Transverse colon (tissue), 3 donors: Measurements from ENCODE around the gene C9orf152.

ENCODE experiments used
- POLR2A ChIP-seq: fragments of 450-650 bp; IDR thresholded peaks from one replicate; pipeline ENCODE4 v1.6.1; 2016; ENCODE audit warnings: antibody characterized with exemption, mild to moderate bottlenecking, moderate library complexity
- TF ChIP-seq, protein P1 (sequence below), 5 experiments: fragments of 200-600 bp in 3 of 5; fragments of 450-650 bp in 2 of 5; sonication (generic) in 3 of 5; IDR thresholded peaks; 1 replicate in 2 of 5; 2 replicates in 3 of 5; pipeline ENCODE4 v1.5.1; 2016 to 2017; ENCODE audit warnings: antibody characterized with exemption in 5 of 5, inconsistent platforms in 3 of 5, mild to moderate bottlenecking in 2 of 5, moderate library complexity in 1 of 5

- no peak for TF ChIP-seq POLR2A
- TF ChIP-seq, protein P1, sequence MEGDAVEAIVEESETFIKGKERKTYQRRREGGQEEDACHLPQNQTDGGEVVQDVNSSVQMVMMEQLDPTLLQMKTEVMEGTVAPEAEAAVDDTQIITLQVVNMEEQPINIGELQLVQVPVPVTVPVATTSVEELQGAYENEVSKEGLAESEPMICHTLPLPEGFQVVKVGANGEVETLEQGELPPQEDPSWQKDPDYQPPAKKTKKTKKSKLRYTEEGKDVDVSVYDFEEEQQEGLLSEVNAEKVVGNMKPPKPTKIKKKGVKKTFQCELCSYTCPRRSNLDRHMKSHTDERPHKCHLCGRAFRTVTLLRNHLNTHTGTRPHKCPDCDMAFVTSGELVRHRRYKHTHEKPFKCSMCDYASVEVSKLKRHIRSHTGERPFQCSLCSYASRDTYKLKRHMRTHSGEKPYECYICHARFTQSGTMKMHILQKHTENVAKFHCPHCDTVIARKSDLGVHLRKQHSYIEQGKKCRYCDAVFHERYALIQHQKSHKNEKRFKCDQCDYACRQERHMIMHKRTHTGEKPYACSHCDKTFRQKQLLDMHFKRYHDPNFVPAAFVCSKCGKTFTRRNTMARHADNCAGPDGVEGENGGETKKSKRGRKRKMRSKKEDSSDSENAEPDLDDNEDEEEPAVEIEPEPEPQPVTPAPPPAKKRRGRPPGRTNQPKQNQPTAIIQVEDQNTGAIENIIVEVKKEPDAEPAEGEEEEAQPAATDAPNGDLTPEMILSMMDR (IDR thresholded peaks at IDR 0.05), result no peak
Measured at GRCh38 chr9:110257097-110257841, 49.3 kb upstream of the C9orf152 start.
